ENCODE results near the gene GOLGB1. TPM values are rescaled to one million over a fixed set of nuclear protein-coding genes. Genes with fewer than 3 reads are reported as not detected.

The GOLGB1 gene
- total RNA-seq, 2 experiments from 2014 or later, result 15.0 to 16.4 TPM

DNA sequence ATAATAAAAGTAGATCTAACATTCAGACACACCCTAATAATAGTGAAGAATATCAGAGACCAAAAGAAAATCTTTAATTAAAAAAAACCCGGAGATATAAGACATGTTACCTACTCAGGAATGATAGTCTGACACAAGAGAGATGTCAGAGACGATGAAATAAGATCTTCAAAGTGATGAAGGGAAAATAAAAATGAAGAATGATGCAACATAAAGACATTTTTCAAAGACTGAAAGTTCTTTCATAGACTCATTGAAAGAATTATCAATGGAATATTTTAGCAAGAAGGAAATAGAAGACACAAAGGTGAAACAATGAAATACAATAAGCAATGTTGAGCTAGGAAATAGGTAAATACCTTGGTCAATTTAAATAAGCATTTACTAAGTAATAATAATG, 108.4 kb downstream of the GOLGB1 start:
- Mint-ChIP-seq H3K36me3 (ENCODE audit: low read depth) (peaks cover 66% of the 10 kb centered on the region), H3K4me3 (no peak overlapping the region), H3K27ac (peak overlapping the region; percentile 89), H3K27me3 (no peaks in the 10 kb centered on the region), H3K4me1 (ENCODE audit: low read depth) (peaks cover 23% of the 10 kb centered on the region), H3K9me3 (no peaks in the 10 kb centered on the region)
- peak; percentile 20 for ATAC-seq
- ChIA-PET POLR2A (no interaction called here), CTCF (no interaction called here)
- intact Hi-C loops (cut with micrococcal nuclease), result no loop called here
- no peak for DNase-seq
- TF ChIP-seq, protein P1, sequence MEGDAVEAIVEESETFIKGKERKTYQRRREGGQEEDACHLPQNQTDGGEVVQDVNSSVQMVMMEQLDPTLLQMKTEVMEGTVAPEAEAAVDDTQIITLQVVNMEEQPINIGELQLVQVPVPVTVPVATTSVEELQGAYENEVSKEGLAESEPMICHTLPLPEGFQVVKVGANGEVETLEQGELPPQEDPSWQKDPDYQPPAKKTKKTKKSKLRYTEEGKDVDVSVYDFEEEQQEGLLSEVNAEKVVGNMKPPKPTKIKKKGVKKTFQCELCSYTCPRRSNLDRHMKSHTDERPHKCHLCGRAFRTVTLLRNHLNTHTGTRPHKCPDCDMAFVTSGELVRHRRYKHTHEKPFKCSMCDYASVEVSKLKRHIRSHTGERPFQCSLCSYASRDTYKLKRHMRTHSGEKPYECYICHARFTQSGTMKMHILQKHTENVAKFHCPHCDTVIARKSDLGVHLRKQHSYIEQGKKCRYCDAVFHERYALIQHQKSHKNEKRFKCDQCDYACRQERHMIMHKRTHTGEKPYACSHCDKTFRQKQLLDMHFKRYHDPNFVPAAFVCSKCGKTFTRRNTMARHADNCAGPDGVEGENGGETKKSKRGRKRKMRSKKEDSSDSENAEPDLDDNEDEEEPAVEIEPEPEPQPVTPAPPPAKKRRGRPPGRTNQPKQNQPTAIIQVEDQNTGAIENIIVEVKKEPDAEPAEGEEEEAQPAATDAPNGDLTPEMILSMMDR (IDR thresholded peaks at IDR 0.05), result no peak

DNA sequence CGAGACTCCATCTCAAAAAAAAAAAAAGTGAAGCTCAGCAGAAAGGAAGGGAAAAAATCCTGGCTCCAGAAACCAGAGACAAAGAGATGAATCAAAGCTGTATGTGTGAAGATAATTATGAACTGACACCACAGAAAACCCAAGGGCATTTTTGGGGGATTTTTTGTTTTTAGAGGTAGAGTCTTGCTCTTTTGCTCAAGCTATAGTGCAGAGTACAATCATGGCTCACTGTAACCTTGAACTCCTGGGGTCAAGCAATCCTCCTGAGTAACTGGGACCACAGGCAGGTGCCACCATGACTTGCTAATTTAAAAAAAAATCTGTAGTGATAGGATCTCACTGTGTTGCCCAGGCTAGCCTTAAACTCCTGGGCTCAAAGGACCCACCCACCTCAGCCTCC, 111.6 kb downstream of the GOLGB1 start:
- Mint-ChIP-seq H3K4me1 (ENCODE audit: low read depth) (peaks cover 23% of the 10 kb centered on the region), H3K4me3 (no peak overlapping the region), H3K27me3 (no peaks in the 10 kb centered on the region), H3K9me3 (no peaks in the 10 kb centered on the region), H3K36me3 (ENCODE audit: low read depth) (peaks cover 70% of the 10 kb centered on the region), H3K27ac (peak overlapping the region; percentile 46)
- ChIA-PET POLR2A (interaction anchor here (0.6 to 1.4 kb wide), 3 partner anchors 9 to 650 kb away, joined by 3 to 4 read pairs (median 3); no protein-coding TSS in a partner anchor), CTCF (interaction anchor here (1.5 kb wide), 1 partner anchor 28 kb away, joined by 3 read pairs; no protein-coding TSS in a partner anchor)
- TF ChIP-seq, protein P1 (IDR thresholded peaks at IDR 0.05), result no peak
- intact Hi-C loops (cut with micrococcal nuclease), result no loop called here
- DNase-seq, result no peak
- peak; percentile 30 for ATAC-seq

DNA sequence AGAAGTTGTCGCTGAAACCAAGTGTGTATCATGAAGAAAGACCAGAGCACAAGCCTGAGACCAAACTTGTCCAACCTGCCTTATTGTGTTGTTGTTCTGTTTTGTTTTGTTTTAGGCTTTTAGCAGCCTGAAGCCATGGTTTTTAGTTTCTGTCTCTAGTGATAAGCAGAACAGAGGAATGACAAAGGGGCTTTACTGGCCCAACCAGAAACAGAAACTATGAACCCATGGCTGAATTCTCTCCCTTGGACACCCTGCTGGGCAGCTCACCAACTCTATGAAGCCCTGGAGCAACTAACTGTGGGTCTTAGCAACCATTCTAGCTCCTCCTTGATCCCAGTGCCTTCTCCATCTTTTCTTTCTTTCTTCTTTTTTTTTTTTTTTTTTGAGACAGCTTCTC, 119.2 kb downstream of the GOLGB1 start:
- intact Hi-C loops (cut with micrococcal nuclease), result no loop called here
- no peak for ATAC-seq
- Mint-ChIP-seq H3K4me1 (ENCODE audit: low read depth) (no peaks in the 10 kb centered on the region), H3K4me3 (no peak overlapping the region), H3K9me3 (no peaks in the 10 kb centered on the region), H3K27me3 (no peaks in the 10 kb centered on the region), H3K27ac (peak overlapping the region; percentile 6), H3K36me3 (ENCODE audit: low read depth) (peaks cover 45% of the 10 kb centered on the region)
- POLR2A ChIA-PET, result no interaction called here
- TF ChIP-seq, protein P1 (IDR thresholded peaks at IDR 0.05), result no peak
- CTCF ChIA-PET, result no interaction called here
- DNase-seq, result no peak

DNA sequence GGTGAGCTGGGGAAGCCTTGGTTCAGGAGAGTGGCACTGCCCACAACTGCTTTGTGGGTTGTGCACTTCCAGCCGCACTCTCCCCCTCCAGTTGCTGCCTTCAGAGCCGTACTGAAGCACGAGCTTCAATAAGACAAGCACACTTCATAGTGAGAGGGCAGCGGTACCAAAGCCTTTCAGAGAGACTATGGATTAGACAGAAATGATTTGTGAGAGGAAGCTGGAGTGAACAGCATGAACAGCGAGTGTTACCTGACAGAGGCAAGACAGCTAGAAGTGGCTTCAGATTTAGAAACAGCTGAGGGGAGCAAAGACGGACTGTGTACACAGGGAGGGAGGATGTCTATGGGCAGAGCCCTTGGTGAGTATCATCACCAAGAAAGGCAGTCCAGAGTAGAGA, 119.9 kb downstream of the GOLGB1 start:
- intact Hi-C loops (cut with micrococcal nuclease), result no loop called here
- Mint-ChIP-seq H3K4me1 (ENCODE audit: low read depth) (no peaks in the 10 kb centered on the region), H3K27me3 (no peaks in the 10 kb centered on the region), H3K36me3 (ENCODE audit: low read depth) (peaks cover 41% of the 10 kb centered on the region), H3K4me3 (no peak overlapping the region), H3K9me3 (no peaks in the 10 kb centered on the region), H3K27ac (no peak overlapping the region)
- TF ChIP-seq, protein P1 (IDR thresholded peaks at IDR 0.05), result no peak
- DNase-seq (no peak), ATAC-seq (no peak)
- ChIA-PET POLR2A (interaction anchor here (0.7 kb wide), 1 partner anchor 9 kb away, joined by 3 read pairs; no protein-coding TSS in a partner anchor), CTCF (no interaction called here)

DNA sequence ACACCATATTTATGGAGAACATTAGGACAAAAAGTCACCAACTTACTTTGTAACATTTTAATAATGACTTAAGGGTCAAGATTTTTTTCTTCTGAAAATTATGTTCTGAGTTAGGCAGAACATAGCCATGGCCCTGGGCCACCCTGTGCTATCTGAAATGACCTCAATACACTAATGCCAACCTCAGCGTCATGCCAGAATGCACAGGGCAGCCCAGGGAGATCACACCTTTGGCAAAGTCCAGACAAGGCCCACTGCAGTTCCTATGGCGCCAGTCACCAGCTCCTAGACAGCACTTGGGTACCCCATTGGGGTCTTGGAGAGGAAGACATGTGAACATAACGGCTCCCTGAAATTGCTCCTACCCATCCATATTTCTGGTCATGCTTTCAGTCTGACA, 121.9 kb downstream of the GOLGB1 start:
- ATAC-seq, result no peak
- Mint-ChIP-seq H3K9me3 (no peaks in the 10 kb centered on the region), H3K4me3 (no peak overlapping the region), H3K36me3 (ENCODE audit: low read depth) (peaks cover 33% of the 10 kb centered on the region), H3K27me3 (no peaks in the 10 kb centered on the region), H3K27ac (no peak overlapping the region), H3K4me1 (ENCODE audit: low read depth) (no peaks in the 10 kb centered on the region)
- DNase-seq, result no peak
- intact Hi-C loops (cut with micrococcal nuclease), result no loop called here
- ChIA-PET CTCF (no interaction called here), POLR2A (no interaction called here)
- TF ChIP-seq, protein P1 (IDR thresholded peaks at IDR 0.05), result no peak
